NB4 (cell line): Measurements from ENCODE around the gene VWCE.

Source experiments
- CTCF ChIP-seq: IDR thresholded peaks from one replicate; pipeline ENCODE4 v1.5.1; 2012; ENCODE audit warnings: low read depth, low read length
- MYC ChIP-seq: IDR thresholded peaks from 2 replicates; pipeline ENCODE4 v1.6.1; 2011; ENCODE audit warnings: low read depth, low read length
- POLR2A ChIP-seq: IDR thresholded peaks from 2 replicates; pipeline ENCODE4 v1.6.1; 2011; ENCODE audit warnings: mild to moderate bottlenecking; ENCODE audit not compliant: insufficient read length; ENCODE audit errors: extremely low read depth
- TF ChIP-seq, protein P1 (sequence below): IDR thresholded peaks from 2 replicates; pipeline ENCODE4 v1.6.1; 2011; ENCODE audit warnings: low read depth, low read length

GRCh38 chr11:61329871-61330270 lies 34.8 kb upstream of the VWCE start:
- TF ChIP-seq POLR2A (no peak), CTCF (no peak), MYC (no peak)
- TF ChIP-seq, protein P1, sequence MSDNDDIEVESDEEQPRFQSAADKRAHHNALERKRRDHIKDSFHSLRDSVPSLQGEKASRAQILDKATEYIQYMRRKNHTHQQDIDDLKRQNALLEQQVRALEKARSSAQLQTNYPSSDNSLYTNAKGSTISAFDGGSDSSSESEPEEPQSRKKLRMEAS = no peak
